HG02642 (cell line): ENCODE measurements around the gene NUDT8.
"Not testable (repeated sequence)": the region's sequence is repeated elsewhere in the genome, so short reads cannot be mapped to it uniquely, and the experiment has no call there.

ENCODE experiments used
- ATAC-seq: cut with Tn5 transposase; IDR thresholded peaks from one replicate; pipeline ENCODE4 v1.9.1; 2021; ENCODE audit warnings: mild to moderate bottlenecking; ENCODE audit not compliant: unreplicated experiment, poor library complexity

The NUDT8 gene

GRCh38 chr11:67644042-67644441 is 14.3 kb upstream of the NUDT8 start:
- ATAC-seq = no peak

DNA sequence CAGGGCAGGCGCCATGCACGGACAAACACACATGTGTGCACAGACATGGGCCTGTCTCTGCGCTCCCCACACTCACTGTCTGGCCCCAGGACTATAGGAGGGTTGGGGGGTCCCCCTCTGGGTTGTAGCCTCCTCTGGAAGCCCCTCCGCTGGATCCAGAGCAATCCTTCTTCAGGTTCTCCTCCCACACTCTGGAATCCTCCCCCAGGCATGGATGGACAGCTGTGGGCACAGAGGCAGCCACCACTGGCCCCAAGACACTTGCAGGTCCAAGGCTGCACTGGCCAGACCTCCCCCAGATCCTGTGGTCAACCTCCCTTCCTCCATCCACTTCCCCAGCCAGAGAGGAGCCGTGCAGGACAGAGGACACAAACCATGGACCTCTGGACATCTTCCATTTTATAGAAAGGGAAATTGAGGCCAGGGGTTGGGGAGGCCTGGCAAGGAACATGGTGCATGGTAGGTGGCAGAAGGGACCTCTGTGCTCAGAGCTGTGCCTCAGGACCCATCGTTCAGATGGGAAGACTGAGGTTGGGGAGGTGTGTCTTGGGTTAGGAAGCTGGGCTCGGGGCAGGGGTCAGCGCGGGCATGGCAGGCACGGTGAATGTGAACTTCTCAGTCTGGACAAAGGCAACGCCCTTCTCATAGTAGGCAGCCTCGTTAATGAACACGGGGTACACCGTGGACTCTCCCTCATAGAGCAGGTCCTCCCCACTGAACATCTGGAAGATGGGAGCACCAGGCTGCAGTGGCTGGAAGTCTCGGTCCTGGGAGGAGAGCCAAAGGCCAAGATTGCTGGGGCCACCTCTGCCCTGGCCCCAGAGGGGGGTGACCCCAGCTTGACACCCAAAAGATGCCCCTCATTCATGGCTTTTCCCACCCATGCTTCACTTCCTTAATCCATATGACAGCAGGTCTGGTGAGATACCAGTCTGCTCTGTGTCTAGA is 12.7 kb upstream of the NUDT8 start:
- no peak for ATAC-seq

GRCh38 chr11:67641338-67642172 is 11.8 kb upstream of the NUDT8 start:
- no peak for ATAC-seq

DNA sequence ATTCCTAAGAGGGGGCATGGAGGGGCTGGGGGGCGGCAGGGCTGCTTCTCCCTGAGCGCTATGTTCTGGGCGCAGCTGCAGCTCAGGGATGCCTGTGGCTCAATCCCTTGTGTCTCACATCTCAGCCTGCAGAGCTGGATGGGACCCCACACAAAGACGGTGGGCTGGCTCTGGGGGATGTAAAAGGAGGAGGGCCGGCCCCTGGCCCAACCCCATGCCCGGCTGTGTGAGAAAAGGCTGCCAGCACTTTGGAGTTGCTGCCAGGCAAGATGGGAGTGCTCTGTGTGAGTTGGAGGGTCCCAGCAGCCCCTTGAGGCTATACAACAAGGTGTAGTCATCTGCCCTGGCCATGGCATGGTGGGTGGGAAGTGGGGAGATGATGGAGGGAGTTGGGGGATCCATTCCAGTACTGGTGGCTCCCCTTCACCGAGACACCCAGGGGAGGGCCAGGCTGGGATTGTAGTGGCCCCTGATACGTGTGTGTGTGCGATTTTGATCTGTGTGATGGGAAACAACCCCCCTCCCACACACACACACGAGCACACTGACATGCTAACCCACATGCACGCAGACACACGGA is 11.1 kb upstream of the NUDT8 start:
- no peak for ATAC-seq

- ATAC-seq = no peak
Observed at GRCh38 chr11:67640021-67640757, 10.5 kb upstream of the NUDT8 start.

DNA sequence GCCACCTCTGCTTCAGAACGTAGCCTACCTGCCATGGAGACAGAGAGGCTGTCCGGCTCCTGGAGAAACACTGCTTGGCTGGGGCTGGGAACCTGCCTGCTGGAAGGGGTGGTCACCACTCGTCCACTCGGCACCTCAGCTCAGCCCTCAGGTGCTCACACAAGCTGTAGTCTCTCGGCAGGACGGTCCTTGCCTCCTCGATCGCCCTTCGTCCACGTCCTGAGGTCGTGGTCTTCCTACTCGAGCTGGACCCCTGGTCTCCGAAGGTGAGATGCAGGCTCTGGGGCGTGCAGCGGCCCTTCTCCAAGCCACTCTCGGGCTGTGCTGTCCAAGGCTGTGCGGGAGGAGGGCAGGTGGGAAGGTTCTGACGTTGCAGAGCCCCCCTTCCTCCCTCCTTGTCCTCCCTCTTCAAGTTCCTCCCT is 9.7 kb upstream of the NUDT8 start, which contains the start of gene TBX10:
TSS of gene TBX10 (minus strand) at position 326 of the 422 bp plus-strand sequence. CDS start at position 35, 291 bp downstream.
- ATAC-seq = no peak

DNA sequence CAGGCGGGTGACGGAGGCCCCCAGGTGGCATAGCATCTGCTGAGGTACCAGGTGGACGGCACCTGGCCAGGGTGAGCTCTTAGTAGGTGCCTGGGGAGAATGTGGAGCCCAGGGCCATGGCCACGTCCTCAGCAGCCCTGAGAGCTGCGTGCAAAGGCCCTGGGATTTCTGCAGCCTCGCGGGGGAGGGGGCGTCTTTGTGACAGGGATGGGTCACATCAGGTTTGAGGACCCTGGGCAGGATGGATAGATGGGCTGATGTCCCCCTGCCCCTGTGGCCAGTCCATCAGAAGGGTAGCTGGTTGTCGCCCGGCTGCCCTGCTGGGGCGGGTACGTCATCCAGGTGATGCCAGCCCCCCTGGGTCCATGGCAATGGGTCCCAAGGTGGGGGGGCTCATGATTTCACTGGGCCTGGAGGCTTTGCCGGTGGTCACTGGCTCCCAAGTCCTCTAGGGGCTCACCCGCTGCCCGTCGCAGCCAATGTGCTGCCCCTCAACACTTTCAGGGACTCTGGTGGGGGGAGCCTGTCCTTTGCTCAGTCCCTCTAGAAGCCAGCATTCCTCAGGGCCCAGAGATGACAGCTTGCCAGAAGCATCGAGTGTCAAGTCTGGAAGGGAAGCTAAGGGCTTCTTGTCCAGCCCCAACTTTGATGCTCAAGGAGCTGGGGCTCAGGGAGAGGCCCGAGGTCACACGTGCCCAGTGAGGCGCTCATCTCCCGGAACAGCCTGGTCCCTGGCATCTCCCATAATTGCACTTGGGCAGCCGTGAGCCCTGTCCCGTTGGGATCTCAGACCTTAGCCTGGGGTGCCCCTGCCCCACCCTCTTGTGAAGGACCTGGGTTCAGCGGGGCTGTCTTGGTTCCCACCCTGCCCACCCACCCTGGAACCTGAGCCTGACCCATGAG is 9.0 kb upstream of the NUDT8 start:
- no peak for ATAC-seq

DNA sequence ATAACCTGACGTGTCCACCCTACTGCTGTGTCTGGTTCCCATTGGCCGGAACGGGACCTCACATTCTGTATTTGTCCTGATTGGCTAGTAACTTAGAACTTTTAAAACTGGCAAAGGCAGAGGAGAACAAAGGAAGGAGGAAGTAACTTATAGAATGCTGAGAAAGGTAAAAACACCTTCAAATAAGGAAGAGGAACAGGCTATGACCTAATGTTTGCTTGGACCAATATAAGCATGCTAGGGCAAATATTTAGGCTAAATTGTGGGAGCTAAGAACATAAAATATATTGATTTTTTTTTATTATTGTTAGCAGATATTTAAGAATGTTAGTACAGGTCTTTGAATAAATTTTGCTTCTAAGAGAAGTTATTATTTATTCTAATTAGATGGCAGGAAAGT is 7.7 kb upstream of the NUDT8 start:
- not testable (repeated sequence) for ATAC-seq

DNA sequence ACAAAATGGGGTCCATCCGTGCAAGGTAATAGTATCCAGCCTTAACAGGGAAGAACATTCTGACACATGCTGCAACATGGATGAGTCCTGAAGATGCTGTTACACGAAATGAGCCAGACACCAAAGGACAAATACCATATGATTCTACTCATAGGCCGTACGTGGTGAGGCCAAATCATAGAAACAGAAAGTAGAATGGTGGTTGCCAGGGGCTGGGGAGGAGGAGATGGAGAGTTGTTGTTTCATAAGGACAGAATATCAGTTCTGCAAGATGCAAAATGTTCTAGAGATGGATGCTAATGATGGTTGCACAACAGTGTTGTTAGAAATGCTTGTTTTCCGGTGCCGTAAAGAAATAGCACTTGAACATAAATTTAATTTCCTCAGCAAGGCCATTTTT is 7.2 kb upstream of the NUDT8 start:
- no peak for ATAC-seq

- ATAC-seq = no peak
Observed at GRCh38 chr11:67635231-67635521, 5.4 kb upstream of the NUDT8 start.

DNA sequence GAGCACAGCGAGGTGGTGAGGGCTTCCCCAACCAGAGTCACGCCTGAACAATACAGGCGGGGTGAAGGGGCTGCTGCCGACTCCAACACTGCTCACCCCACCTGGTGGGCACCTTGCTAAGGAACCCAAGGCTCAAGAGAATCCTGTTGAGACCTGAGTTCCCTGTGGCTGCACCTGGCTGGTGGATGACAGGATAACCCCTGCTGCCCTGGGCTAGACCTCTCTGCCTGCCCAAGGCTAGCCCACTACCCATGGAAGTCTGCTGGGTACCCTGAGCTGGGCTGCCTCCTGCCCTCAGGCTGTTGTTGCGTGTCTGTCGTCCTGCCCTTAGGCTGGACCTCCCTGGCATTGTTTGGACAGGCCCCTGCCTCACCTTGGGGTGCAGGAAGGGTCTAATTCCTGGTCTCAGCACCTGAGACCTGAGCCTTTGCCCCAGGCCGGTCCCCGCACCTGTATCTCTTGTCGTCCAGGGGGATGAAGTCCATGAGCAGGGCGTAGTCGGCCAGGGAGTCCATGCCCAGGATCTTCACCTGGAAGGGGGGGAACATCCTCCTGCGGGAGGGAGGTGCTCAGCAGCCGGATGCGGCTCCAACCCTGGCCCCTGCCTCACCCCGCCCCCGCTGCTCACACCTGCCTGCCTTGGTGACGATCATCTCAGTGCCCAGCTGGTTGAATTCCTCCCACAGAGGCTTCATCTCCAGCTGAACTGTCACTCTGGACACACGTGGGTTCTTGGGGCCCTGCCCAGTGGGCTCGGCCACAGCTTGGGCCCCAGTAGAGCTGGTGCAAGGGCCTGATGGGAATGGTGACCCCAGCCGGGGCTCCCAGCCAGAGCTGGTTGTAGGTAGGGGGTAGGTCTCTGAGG is 4.9 kb upstream of the NUDT8 start:
- ATAC-seq = no peak

DNA sequence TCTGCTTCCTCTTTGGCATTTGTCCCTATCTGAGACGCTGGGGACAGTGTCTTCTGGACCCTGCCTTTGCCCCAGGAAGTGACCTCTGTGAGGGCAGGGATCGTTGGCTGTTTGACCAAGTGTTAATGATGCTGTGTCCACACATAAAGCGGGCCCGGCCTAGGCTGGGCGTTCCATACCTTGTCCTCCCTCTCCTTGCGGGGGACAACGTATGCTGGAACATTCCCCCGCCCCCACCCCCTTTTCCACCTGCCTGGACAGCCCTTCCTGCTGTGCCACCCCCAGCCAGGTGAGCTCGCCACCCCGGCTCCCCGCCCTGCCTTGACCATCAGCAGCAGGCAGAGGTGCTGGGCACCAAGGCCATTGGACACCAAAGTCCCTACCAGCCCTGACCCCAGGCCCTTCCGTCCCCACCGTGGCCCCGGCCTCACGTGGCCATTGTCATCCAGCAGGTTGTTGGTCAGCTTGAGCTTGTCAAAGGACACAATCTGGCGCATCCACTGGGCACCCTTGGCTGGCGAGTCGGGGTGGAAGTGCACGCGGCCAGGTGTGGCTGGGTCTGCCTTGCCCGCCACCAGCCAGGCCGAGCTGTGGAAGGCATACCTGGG is 4.1 kb upstream of the NUDT8 start:
- no peak for ATAC-seq

GRCh38 chr11:67632982-67633755 is 3.4 kb upstream of the NUDT8 start:
- ATAC-seq = no peak

DNA sequence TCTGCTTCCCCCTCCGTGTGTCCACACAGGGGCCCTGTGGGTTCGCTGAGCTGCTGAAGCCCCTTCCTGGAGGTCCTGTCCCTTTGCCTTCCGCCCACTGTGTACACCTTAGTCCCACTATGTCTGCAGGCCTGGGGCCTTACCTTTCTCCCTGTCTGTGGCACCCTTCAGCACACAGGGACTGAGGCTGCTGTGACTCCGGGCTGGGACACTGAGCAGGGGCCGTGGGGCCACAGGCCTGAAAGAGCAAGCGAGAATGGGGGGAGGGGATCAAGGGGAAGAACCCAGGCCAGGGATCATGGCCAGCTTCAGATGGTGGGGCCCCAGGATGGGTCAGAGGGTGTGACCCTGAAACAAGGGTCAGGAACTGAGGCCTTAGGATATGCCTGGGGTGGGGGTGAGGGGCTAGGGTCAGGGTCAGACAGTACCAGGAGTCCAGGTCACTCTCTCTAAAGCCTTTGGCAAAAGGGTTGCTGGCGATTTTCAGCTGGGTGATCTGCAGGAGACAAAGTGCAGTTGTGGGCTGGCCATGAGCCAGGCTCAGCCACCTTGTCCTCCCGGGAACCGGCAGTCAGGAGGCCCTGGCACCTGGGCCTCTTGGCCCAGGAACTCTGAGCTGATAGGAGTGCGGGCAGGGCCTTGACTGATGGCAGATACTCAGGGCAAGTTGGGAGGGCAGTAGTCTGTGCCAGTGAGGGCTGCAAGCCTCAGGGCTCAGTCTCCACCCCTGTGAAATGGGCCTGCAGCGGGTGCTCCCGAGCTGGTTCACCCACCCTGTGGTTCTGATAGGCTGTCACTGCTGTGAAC is 2.6 kb upstream of the NUDT8 start:
- no peak for ATAC-seq

GRCh38 chr11:67631853-67632174 is 2.1 kb upstream of the NUDT8 start:
- ATAC-seq = no peak

GRCh38 chr11:67631411-67631810 is 1.7 kb upstream of the NUDT8 start:
- ATAC-seq = no peak

DNA sequence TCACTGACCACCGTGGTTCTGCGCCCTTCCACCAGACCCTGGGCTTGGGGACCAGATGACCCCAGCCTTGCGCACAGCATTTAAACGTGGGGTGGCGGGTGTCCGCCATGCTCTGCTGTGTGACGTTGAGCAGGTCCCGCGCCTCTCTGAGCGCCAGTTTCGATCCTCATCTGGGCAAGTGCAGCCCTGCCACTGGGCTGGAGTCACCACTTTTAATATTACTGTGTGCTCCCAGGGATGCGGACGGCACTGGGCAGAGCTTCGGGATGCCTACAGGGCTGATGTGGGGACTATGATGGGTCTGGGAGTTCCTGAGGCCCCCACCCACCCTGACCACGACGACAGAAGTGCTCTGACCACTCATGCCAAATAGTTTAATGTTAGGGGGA is 1.2 kb upstream of the NUDT8 start:
- ATAC-seq = no peak
